Measurements from ENCODE around the gene GABRB1.

- TF ChIP-seq, protein P1, sequence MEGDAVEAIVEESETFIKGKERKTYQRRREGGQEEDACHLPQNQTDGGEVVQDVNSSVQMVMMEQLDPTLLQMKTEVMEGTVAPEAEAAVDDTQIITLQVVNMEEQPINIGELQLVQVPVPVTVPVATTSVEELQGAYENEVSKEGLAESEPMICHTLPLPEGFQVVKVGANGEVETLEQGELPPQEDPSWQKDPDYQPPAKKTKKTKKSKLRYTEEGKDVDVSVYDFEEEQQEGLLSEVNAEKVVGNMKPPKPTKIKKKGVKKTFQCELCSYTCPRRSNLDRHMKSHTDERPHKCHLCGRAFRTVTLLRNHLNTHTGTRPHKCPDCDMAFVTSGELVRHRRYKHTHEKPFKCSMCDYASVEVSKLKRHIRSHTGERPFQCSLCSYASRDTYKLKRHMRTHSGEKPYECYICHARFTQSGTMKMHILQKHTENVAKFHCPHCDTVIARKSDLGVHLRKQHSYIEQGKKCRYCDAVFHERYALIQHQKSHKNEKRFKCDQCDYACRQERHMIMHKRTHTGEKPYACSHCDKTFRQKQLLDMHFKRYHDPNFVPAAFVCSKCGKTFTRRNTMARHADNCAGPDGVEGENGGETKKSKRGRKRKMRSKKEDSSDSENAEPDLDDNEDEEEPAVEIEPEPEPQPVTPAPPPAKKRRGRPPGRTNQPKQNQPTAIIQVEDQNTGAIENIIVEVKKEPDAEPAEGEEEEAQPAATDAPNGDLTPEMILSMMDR (IDR thresholded peaks at IDR 0.05) = no peak
- TF ChIP-seq POLR2A (IDR thresholded peaks at IDR 0.05) = no peak
Observed at GRCh38 chr4:47312170-47312569, 280.8 kb downstream of the GABRB1 start.
